HEK293T (cell line): ENCODE data around the gene CFAP299.

ENCODE experiments used
- PKNOX1 ChIP-seq: fragments of 450-650 bp; IDR thresholded peaks from 2 replicates; pipeline ENCODE4 v1.6.1; 2016
- SP1 ChIP-seq: fragments of 450-650 bp; IDR thresholded peaks from 2 replicates; pipeline ENCODE4 v1.6.1; 2017
- SUZ12 ChIP-seq: fragments of 450-650 bp; IDR thresholded peaks from 2 replicates; pipeline ENCODE4 v1.6.1; 2016; ENCODE audit warnings: mild to moderate bottlenecking

GRCh38 chr4:80767944-80768343 lies 432.4 kb downstream of the CFAP299 start:
- TF ChIP-seq SP1 (no peak), SUZ12 (no peak), PKNOX1 (no peak)
